HEK293 (cell line): ENCODE measurements around the gene LGI4.

Experiments
- GLIS2 ChIP-seq: fragments of 450-650 bp; formaldehyde crosslinking; IDR thresholded peaks from 2 replicates; pipeline ENCODE4 v1.5.1; 2016; ENCODE audit warnings: missing biosample characterization, missing genetic modification characterization
- HOXA7 ChIP-seq: sonication (generic); formaldehyde crosslinking; IDR thresholded peaks from 2 replicates; pipeline ENCODE4 v1.8.1; 2022; ENCODE audit warnings: missing genetic modification reagents, borderline replicate concordance
- KLF9 ChIP-seq: fragments of 450-650 bp; formaldehyde crosslinking; IDR thresholded peaks from 2 replicates; pipeline ENCODE4 v1.5.1; 2016; ENCODE audit warnings: missing biosample characterization, missing genetic modification characterization, low read depth
- SALL2 ChIP-seq: fragments of 450-650 bp; formaldehyde crosslinking; IDR thresholded peaks from 2 replicates; pipeline ENCODE4 v1.5.0; 2017; ENCODE audit warnings: missing biosample characterization, mild to moderate bottlenecking, missing genetic modification characterization, borderline replicate concordance
- ZNF138 ChIP-seq: fragments of 450-650 bp; formaldehyde crosslinking; IDR thresholded peaks from 2 replicates; pipeline ENCODE4 v1.5.1; 2016; ENCODE audit warnings: missing biosample characterization, missing genetic modification characterization, borderline replicate concordance
- ZNF16 ChIP-seq: fragments of 450-650 bp; formaldehyde crosslinking; IDR thresholded peaks from 2 replicates; pipeline ENCODE4 v1.5.1; 2016; ENCODE audit warnings: low read depth, missing biosample characterization, missing genetic modification characterization
- ZNF292 ChIP-seq: fragments of 450-650 bp; formaldehyde crosslinking; IDR thresholded peaks from 2 replicates; pipeline ENCODE4 v1.5.1; 2016; ENCODE audit warnings: low read depth, missing biosample characterization, missing genetic modification characterization, borderline replicate concordance
- ZNF311 ChIP-seq: fragments of 450-650 bp; formaldehyde crosslinking; IDR thresholded peaks from 2 replicates; pipeline ENCODE4 v1.5.1; 2017; ENCODE audit warnings: missing biosample characterization, missing genetic modification characterization, borderline replicate concordance
- ZNF335 ChIP-seq: fragments of 450-650 bp; formaldehyde crosslinking; conservative IDR thresholded peaks from 2 replicates; pipeline ENCODE4 v1.5.1; 2016; ENCODE audit warnings: missing biosample characterization, missing genetic modification characterization
- ZNF514 ChIP-seq: fragments of 450-650 bp; formaldehyde crosslinking; IDR thresholded peaks from 2 replicates; pipeline ENCODE4 v1.5.1; 2016; ENCODE audit warnings: missing biosample characterization, missing genetic modification characterization
- ZNF549 ChIP-seq: fragments of 450-650 bp; IDR thresholded peaks from 2 replicates; pipeline ENCODE4 v1.5.1; 2018; ENCODE audit warnings: missing biosample characterization, missing genetic modification characterization, mild to moderate bottlenecking, inconsistent platforms, moderate library complexity
- ZNF664 ChIP-seq: fragments of 450-650 bp; formaldehyde crosslinking; IDR thresholded peaks from 2 replicates; pipeline ENCODE4 v1.5.1; 2016; ENCODE audit warnings: missing biosample characterization, missing genetic modification characterization
- TF ChIP-seq, protein P1 (sequence below): fragments of 450-650 bp; formaldehyde crosslinking; IDR thresholded peaks from 2 replicates; pipeline ENCODE4 v1.5.1; 2016; ENCODE audit warnings: missing biosample characterization, missing genetic modification characterization
- TF ChIP-seq, protein P2 (sequence below): fragments of 450-650 bp; formaldehyde crosslinking; IDR thresholded peaks from 2 replicates; pipeline ENCODE4 v1.5.1; 2016; ENCODE audit warnings: missing biosample characterization, missing genetic modification characterization

DNA sequence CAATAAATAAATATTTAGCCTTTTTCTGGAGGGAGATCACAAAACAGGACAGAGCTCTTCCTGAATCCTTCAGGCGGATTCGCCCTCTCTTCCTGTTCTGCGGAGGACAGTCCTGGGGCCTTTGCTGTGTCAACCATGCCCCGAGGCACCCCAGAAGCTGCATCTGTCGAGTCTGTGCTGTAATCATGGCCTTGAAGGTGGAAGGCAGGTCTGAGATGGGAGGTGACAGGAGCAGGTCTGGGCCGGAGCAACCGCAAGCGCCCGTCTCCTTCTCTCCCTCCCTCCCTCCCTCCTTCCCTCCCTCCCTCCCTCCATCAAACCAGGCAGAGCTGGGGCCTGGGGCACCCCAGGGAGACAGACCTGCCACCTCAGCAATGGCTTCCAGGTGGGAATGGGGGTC lies 23.9 kb downstream of the LGI4 start:
- TF ChIP-seq, protein P1, sequence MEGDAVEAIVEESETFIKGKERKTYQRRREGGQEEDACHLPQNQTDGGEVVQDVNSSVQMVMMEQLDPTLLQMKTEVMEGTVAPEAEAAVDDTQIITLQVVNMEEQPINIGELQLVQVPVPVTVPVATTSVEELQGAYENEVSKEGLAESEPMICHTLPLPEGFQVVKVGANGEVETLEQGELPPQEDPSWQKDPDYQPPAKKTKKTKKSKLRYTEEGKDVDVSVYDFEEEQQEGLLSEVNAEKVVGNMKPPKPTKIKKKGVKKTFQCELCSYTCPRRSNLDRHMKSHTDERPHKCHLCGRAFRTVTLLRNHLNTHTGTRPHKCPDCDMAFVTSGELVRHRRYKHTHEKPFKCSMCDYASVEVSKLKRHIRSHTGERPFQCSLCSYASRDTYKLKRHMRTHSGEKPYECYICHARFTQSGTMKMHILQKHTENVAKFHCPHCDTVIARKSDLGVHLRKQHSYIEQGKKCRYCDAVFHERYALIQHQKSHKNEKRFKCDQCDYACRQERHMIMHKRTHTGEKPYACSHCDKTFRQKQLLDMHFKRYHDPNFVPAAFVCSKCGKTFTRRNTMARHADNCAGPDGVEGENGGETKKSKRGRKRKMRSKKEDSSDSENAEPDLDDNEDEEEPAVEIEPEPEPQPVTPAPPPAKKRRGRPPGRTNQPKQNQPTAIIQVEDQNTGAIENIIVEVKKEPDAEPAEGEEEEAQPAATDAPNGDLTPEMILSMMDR (tag by site-specific recombination): no peak
- no peak for TF ChIP-seq ZNF138
- no peak for TF ChIP-seq ZNF335
- TF ChIP-seq ZNF549: no peak
- no peak for TF ChIP-seq SALL2
- TF ChIP-seq ZNF16: no peak
- TF ChIP-seq KLF9 (tag by site-specific recombination): no peak
- no peak for TF ChIP-seq ZNF664 (tag by site-specific recombination)
- TF ChIP-seq, protein P2, sequence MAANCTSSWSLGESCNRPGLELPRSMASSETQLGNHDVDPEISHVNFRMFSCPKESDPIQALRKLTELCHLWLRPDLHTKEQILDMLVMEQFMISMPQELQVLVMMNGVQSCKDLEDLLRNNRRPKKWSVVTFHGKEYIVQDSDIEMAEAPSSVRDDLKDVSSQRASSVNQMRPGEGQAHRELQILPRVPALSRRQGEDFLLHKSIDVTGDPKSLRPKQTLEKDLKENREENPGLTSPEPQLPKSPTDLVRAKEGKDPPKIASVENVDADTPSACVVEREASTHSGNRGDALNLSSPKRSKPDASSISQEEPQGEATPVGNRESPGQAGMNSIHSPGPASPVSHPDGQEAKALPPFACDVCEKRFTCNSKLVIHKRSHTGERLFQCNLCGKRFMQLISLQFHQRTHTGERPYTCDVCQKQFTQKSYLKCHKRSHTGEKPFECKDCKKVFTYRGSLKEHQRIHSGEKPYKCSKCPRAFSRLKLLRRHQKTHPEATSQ (tag by site-specific recombination): no peak
- no peak for TF ChIP-seq ZNF292 (tag by site-specific recombination)
- TF ChIP-seq GLIS2: no peak
- no peak for TF ChIP-seq ZNF514 (tag by site-specific recombination)
- no peak for TF ChIP-seq ZNF311 (tag by site-specific recombination)
- no peak for TF ChIP-seq HOXA7 (CRISPR knock-in tag)
